ENCODE measurements around the gene SNCG.

Gene SNCG

GRCh38 chr10:86941991-86942421 is 16.4 kb upstream of the SNCG start:
- no peak overlapping the region for H3K4me3 ChIP-seq (ENCODE audit: low read depth, low read length)
- no peak for TF ChIP-seq CTCF (IDR thresholded peaks at IDR 0.05; ENCODE audit: borderline replicate concordance, insufficient read depth, low read depth, low read length)

GRCh38 chr10:86942441-86943315 is 15.7 kb upstream of the SNCG start:
- H3K4me3 ChIP-seq (ENCODE audit: low read depth, low read length): no peak overlapping the region
- TF ChIP-seq CTCF (IDR thresholded peaks at IDR 0.05; ENCODE audit: borderline replicate concordance, insufficient read depth, low read depth, low read length): no peak

- no peak for TF ChIP-seq CTCF (IDR thresholded peaks at IDR 0.05; ENCODE audit: borderline replicate concordance, insufficient read depth, low read depth, low read length)
- H3K4me3 ChIP-seq (ENCODE audit: low read depth, low read length): no peak overlapping the region
These were observed 14.9 kb upstream of the SNCG start for GRCh38 chr10:86943316-86944030.

GRCh38 chr10:86944031-86944419 is 14.4 kb upstream of the SNCG start:
- no peak for TF ChIP-seq CTCF (IDR thresholded peaks at IDR 0.05; ENCODE audit: borderline replicate concordance, insufficient read depth, low read depth, low read length)
- H3K4me3 ChIP-seq (ENCODE audit: low read depth, low read length): no peak overlapping the region

GRCh38 chr10:86944471-86944870 is 13.9 kb upstream of the SNCG start:
- TF ChIP-seq CTCF (IDR thresholded peaks at IDR 0.05; ENCODE audit: borderline replicate concordance, insufficient read depth, low read depth, low read length): no peak
- H3K4me3 ChIP-seq (ENCODE audit: low read depth, low read length): no peak overlapping the region

- TF ChIP-seq CTCF (IDR thresholded peaks at IDR 0.05; ENCODE audit: borderline replicate concordance, insufficient read depth, low read depth, low read length): no peak
- H3K4me3 ChIP-seq (ENCODE audit: low read depth, low read length): no peak overlapping the region
These were observed 13.5 kb upstream of the SNCG start for GRCh38 chr10:86944907-86945306.
